Activated CD4-positive, alpha-beta T cell treated with anti-CD3 and anti-CD28 coated beads, Interleukin-2, amount 50 U/mL, for 16 hours (primary cell): ENCODE results near the gene FAM222A.

Source experiments
- DNase-seq: peaks from one replicate; pipeline ENCODE4 v3.0.0-alpha.2; 2020

The FAM222A gene

DNA sequence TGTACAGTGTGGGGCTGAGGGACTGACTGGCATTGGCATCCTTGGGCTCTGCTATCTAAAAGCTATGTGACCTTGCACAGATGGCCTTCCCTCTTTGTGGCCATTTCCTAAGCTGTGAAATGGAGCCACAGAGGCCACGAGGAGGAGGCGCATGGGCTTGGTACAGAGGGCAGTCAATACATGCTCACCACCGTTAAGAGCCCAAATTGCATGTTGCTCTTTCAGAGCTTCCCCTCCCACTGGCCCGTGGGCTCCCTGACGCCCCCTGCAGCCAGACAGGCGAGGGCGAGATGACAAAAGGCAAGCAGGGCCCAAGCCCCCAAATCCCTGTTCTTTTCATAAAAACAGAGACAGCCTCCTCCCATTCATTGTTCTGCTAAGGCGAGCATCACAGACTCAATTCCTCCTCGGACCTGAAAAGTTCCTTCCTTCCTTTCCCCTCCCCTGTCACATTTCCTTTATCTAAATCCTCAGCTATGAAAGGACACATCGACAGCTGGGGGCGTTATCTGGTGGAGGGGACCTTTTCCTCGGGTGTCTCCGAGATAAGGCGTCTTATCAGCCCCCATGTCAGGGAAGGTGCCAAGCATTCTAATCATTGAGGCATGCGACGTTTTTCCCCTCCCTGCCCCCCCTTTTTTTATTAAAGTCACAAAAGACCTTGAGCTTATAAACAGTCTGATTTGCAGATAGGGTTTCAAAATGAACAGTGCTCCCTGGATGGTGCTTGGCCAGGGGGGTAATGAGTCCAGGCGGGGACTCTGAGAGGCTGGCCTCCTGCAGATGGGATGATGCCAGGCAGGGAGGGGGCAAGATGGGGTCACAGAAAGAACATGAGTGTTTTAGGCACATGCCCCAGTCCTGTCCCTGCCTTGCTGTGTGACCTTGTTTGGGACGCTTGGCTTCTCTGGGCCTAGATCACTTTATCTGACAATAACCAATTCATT lies 26.4 kb downstream of the FAM222A start:
- no peak for DNase-seq

DNA sequence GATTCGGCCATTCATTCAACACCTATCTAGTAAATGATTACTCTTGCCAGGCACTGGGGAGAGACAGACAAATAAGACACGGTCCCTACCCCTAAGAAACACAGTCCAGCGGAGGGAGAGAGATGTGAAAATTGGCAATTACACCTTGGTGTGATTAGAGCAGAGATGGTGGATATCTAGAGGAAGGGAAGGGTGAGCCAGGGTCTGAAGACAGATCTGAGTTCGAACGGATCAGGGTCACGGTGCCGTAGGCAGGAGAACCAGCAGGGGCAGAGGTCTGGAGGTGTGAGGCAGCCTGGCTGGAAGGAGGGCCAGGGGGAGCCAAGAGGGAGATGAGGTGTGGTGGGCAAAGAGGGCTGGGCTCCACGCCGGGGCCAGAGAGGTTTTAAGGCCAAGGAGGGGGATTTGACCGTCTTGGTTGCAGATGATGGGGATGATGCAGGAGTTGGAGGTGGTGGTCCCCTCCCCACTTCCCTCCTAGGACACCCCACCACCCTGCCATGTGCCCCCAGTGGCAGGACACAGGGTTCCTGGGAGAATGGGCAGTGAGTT lies 27.1 kb downstream of the FAM222A start:
- DNase-seq, result no peak

DNA sequence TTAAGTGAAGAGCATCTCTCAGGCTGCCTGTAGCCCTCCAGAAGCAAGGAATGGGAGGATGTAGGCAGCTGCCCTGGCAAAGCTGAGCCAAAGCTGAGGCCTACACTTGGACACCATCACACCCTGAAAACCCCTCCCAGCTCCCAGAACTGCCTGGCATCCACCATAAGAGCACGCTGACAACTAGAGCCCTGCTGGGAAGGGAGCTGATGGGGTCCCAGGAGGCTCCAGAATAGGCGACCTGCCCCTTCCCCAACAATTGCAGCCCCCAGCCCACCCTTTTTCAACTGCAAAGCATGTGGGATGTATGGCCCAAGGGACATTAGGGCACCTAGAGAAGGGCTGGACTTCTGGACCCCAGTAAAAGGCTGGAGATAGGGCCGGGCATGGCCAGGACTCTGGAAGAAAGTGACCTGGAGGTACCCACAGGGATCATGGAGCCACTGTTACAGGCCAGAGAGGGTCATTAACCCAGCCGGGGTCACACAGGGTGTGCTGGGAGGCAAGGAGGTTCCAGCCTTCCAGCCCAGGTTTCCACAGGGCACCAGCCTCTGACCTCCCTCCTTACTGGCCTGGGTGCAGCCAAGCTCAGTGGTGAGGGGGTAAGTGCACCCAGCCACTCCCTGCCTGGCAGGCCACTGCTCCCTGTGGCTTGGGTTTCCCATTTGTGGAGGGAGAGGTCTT lies 27.8 kb downstream of the FAM222A start:
- no peak for DNase-seq

DNA sequence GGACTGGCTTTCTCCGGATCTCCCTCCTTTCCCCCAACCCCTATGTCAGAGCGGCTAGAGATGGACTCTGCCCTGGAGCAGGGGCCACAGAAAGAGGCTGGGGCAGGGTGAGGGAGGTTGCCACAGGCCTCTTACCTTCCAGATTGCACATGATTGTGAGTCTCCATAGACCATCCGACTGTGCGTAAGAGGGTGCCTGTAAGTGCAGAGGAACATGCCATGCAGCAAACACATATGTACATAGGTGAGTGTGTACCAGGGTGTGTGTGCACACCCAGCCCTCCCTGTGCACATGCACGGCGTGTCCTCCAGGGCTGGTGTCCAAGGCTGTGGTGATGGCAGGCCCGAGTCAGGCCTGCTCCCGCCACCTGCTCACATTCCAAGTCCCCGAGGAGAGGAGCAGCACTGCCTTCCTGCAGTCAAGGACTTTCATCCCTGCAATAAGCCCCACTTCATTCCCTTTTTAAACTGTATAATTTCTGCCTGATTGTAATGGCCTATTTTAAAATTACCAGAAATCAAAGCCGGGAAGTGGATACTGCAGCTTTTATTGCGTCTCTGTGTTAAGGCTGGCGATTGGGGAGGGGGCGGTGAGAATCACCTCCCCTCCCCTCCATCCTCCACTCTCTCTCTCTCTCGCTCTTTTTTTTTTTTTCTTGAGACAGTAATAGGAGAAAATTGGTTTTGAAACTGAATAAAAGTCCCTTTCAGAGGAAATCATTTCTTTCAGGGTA lies 28.5 kb downstream of the FAM222A start:
- DNase-seq, result no peak

DNA sequence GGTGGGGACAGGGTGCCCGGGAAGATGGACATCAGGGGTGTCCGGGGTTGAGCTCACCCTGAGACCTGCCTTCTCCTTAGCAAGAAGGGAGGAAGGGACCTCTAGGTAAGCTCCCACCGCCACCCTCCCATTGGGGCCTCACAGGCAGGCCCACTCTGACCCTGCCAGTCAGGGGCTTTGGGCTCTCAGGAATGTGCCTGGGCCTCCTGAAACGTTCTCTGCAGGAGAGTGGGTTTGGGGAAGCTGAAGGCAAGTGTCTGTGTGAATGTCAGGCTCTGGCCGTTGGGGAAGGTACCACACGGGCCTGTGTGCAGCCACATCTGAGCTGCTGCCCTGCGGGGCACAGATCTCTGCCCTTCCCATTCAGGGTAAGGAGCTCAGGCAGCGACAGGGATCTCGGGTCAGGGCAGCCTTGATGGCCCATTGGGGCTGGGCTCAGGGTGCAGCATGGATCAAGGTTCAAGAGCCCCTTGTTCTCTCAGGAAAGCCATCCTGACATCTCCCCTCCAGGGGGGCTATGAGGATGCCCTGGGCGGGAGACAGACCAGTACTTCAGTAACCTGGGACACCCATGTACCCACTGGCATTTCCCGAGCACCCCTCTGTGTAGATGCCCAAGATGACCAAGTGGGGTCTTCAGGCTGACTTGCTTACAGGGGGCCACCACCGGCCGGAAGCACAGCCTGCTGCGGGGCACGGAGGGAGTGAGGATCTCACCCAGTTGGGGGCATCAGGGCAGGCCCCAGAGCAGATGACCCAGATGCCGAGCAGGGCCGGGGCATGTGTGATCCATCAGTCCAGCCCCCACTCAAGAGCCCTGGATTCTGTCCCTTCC lies 29.7 kb downstream of the FAM222A start:
- no peak for DNase-seq

DNA sequence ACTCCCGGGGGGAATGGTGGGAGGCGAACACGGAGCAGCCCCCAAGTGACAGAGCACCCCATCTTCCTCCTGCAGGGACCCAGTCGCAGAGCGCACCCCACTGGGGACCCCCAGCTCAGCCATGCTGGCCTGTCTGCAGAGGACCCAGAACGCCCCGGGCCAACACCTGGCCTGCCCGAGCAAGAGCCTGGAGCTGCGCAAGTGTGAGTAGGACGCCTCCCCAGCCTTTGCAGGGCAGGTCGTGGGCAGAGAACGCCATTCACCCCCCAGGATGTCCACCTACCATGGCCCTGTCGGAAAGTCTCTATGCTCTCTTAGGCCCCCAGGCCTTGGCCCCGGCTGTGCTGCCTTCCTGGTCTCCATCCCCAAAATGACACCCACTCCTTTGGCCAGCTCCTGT lies 30.4 kb downstream of the FAM222A start:
- DNase-seq, result no peak

DNA sequence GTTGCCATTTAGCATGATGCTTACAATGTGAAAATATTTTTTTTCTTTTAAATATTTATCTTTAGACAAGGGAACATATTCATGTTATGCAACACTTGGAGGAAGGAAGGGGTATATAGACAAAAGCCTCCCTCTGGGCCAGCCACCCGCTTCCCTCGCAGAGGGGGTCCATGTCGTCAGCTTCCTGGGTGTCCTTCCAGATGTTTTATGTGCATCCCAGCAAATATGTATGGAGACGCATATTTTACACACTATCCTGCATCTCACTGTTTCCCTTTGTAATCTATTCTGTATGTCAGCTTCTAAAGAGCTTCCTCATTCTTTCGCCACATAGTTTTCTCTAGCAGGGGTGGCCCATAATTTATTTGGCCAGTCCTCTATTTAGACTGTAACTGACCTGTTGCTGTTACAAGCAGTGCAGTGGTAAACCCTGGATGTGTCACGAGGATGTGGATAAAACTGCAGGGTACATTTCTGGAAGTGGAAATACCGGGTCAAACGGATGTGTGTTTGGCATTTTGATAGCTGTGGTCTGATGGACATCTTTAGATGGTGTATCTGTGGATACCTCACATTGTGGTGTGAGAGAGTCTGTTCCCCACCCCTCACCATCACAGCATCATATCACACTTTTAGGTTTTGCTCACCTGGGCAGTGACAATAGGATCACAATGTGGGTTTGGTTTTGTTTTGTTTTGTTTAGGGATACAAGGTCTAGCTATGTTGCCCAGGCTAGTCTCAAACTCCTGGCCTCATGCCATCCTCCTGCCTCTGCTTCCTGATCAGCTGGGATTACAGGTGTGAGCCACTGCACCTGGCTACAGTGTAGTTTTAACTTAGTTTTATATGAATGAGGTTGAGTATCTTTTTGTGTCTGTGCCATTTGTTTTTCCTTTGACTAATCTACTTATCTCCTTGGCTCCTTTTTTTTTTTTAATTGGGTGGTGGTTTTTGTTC lies 31.6 kb downstream of the FAM222A start:
- no peak for DNase-seq

DNA sequence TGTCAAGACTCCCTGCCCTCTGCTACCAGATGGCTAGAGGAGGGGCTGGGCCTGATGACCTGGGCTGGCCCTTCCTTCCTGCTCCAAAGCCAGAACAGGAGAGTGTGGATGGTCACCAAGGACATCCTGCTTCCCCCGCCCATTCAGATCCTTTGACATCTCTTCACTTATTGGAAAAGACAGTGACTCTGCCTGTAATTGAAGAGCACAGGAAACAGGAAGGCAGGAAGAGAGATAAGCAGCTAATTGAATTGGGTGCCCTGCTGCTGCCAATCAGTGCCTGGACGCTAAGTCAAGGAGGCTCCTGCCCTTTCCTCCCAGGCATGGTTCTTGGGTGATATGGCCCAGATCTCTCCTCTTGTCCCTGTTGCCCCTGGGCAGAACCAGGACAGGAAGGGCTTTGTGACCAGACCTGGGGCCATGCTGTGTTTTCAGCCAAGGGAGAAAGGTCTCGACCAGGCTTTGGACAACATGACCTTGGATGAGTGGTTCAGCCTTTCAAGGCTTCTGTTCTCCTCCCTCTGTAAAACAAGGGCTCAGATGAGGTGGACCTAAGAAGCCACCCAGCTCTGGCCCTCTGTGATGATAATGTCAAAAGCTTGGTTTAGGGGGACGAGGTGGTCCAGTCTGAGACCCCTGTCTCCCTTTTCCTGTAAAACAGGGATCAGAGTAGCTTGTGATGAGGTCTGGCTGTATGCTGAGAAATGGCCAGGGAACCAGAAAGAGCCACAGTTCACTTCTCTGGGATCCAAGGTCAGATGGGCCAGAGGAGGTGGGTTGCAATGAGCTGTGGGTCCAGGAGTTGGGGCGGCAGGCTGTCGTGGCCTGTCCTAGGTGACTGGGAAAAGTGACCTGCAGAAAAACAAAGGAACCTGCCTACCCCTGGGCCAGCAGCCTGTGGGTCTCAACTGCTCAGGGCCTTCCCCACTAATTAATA lies 38.8 kb downstream of the FAM222A start:
- DNase-seq, result no peak

DNA sequence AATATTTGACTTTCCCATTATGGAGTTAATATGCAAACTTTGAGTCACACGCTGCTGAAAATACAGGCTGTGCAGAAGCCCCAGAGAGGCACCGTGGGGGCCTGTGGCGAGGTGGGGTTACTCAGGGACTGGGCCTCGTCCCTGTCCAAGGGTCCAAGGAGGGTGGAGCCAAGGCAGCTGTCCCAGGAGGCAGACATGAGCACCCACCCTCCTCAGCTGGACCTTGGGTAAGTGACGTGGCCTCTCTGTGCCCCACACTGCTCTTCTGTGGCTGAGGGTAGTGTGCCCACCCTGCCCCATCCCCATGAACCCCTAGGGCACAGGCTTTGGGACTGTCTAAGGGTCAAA lies 39.4 kb downstream of the FAM222A start:
- no peak for DNase-seq

DNA sequence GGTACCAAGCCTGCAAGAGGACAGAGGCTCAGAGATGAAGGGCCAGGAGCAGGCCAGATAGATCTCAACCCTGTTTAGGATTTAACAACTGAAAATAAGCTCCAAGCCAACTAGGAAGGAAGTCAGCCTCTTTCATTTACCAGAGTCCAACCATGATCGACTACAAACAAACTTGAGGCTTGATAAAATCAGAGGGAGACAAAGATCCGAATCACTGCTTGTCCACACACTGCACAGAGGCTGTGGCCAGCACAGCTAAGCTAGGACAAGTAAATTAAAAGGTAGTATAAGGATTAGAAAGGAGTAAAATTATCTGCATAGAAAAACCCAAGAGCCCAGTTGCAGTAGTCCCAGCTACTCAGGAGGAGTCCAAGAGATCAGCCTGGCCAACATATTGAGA lies 40.3 kb downstream of the FAM222A start:
- no peak for DNase-seq

DNA sequence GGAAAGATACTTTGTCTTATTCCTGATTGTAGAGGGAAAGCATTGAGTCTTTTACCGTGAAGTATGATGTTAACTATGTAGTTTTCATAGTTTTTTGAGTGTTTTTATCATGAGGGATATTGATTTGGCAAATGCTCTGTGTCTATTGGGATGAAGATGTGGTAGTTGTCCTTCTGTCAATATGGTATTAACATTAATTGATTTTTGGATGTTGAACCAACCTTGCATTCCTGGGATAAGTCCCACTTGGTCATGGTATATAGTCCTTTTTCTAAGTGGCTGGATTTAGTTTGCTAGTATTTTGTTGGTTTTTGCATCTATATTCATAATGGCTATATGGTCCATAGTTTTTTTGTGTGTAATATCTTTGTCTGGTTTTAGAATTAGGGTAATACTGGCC lies 42.8 kb downstream of the FAM222A start:
- no peak for DNase-seq

DNA sequence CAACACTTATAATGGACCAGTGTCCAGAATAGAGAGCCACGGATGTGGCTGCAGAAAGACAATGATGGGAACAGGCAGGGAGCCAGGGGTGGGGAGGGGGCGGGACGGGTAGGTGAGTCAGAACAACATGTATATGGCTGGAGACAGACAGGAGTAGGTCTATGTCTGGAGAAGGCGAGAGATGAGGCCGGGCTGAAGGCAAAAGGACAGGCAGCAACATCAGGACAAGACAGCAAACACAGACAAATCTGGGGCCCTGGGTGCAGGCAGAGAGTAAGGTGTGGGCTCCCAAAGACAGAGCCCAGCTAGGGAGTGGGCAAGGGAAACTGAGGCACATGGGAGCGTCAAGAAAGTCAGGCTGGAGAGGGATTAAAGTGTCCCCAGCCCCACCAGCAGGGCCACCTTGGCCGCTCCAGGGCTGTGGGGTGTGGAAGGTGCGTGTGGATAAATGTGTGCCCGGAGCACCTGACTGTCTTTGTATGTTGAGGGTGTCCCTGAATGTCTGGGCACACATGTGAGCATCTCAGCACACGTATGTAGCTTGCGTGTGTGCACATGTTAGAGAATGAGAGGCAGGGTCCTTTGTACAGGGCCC lies 44.1 kb downstream of the FAM222A start:
- no peak for DNase-seq

DNA sequence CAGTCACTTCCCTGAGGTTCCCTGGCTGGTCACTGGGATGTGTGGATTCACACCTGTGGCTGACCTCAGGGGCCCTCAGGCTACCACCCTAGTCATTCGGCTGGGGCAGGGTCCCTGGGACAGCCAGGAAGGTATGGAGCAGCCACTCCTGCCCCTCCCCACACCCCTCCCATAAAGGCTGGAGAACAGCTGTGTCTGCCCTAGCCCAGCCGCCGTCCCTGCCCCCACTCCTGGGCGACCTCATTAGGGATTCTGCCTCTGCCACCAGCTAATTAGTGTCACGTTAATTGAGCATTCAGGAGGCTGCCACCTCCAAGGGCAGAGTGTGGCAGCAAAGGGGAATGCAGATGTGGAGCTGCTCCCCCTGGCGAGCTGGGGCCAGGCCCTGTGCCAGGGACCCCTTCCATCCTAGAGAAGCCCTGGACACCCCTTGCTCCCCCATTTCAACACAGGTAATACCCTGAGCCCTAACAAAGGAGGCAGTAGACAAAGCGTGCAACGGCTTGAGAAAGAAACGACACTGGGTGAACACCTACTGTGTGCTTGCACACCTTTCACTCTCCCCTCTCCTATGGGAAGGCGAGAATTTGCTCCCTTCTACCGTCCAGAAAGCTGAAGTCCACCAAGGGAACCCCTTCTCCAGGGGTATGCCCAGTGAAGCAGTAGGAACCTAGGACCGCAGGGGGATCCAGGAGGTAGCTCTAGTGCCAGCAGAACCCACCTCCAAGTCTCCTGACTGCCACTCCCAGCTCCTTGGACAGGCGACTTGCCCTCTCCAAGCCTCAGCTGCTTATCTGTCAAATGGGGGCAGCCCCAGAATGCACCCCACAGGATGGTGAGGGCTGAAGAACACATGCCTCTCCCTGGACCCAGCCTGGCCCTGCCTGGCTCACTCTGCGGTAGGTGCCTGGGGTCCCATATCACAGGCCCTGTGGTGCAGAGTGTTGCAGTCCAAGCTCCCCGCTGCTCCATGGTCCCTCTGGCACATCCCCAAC lies 45.1 kb downstream of the FAM222A start:
- DNase-seq, result no peak

DNA sequence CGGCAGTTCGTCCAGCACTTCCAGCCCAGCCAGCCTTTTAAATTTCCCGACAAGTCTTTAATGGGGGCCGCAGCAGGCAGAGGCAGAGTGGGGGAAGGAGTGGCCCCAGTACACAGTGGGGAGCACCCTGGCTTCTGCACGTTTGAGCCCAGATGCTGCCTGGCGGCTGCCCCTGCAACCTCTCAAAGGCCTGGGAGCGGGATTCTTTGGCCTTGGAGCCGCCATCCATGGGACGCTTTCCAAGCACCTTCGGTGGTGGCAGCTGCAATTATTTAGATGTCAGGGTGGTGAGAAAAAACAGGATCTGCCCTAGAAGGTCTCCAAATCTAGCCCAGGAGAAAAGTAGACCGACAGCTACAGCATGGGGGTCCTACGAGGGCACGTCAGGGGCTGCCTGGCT lies 46.0 kb downstream of the FAM222A start:
- DNase-seq, result no peak

DNA sequence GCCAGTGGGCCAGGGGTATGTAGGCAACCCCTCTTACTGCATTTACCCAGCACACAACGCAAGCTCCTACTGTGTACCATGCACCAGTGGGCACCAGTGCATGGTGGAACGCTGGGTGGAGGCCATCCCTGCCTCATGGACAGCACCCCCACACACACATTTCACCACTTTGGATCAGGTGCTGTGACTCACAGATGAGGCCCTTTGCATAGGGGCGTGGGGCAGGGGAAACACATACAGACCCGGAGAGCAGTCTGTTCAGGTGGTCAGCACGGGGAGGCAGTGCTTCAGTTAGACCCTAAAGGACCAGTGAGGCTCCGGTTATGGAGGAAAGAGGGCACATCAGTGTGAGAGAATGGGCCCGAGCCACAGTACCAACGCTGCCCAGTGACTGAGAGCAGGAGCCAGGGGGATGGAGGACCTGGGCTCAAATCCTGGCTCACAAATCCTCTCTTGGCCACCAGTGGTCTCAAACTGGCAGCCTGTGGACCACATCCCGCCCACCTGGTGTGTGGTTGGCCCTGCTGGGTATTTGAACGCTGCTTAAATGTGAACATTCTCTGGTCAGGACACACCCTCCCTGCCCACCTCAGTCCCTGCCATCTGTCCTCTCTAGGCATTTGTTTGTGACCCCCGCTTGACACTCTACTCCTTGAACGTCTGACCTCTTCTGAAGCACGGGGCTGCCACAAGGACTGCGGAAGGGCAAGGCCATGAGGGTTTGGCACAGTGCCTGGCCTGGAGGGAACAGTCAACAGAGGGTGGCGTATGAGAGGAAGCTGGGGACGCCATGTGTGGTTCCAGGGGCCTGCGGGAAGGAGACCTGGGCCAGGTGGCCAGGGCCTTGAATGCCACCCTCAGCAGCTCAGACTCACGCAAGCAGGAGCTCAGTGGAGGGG lies 46.7 kb downstream of the FAM222A start:
- DNase-seq, result no peak

DNA sequence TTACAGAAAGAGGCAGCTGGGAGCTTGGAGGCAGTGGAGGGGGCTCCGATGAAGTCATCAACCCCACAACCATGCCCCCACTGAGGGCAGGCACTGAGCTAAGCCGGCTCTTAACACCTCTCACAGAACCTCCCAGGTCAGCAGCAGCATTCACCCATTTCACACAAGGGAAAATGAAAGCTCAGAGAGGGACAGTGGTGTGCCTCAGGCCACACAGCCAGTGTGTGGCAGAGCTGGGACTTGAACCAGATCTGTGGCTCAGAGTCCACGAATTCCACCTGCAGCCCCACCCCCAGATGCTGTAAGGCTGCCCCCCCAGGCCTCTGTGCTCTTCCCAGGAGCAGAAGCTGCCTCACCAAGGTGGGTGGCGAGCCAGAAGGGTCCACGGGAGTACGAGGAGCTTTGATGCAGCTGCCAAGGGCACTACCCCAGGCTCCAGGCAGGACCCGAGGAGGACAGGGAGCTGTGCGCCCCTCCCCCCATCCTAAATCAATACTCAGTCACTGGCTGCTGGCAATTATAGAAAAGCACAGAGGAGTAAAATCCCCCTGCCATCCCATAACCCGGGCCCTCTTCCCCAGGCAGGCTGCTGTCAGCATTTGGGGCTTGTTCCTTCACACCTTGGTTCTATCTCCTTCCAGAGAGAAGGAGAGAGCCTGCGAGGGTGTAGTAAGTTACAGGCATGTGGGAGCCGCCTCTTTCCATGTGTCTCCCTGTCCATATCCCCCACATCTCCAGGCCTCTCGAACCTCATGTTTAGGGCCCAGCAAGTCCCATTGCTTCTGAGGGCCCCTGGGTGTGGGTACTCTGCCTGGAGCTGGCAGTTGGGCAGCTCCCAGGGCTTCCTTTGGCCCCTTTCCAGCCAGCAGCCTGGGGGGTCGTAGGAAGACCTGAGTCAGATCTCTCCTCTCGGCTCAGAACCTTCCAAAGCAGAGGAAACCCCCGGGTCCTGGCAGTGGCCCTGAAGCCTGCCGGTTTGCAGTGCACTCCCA lies 47.6 kb downstream of the FAM222A start:
- no peak for DNase-seq
